ENCODE measurements around the gene OAF. TPM values are rescaled to one million over a fixed set of nuclear protein-coding genes. Genes with fewer than 3 reads are reported as not detected.
"Not testable (repeated sequence)": the region's sequence is repeated elsewhere in the genome, so short reads cannot be mapped to it uniquely, and the experiment has no call there.

The OAF gene
- total RNA-seq, 2 donors from 2014 or later = 1.3 to 3.8 TPM

DNA sequence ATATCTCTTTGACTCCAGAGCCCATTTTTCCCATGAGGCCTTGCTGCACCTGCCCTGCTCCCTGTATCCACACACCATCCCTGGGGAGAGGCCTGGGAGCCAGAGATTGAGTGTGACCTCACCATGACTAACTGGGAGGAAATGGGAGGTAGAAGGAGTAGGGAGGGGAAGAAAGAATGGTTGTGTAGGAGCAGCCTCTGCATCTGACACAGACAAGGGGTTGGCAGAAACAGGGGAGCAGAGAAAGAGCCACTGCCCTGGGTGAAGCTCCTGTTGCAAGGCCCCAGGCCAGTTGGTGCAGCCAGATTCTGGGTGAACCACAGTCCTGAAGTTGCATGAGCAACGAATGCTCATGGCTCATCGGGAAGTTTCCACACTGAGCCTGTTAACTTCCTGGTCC lies 61.5 kb downstream of the OAF start:
- H3K4me3 Mint-ChIP-seq = no peak overlapping the region
- peaks cover 4% of the 10 kb centered on the region for H3K4me1 Mint-ChIP-seq
- H3K9me3 ChIP-seq (ENCODE audit: control insufficient read depth, low read length, poor library complexity, severe bottlenecking) = no peaks in the 10 kb centered on the region
- no peak overlapping the region for H3K27ac Mint-ChIP-seq
- ATAC-seq (no peak), DNase-seq (no peak)
- peaks cover 40% of the 10 kb centered on the region for H3K27me3 Mint-ChIP-seq
- H3K36me3 Mint-ChIP-seq (ENCODE audit: low read depth) = no peaks in the 10 kb centered on the region

DNA sequence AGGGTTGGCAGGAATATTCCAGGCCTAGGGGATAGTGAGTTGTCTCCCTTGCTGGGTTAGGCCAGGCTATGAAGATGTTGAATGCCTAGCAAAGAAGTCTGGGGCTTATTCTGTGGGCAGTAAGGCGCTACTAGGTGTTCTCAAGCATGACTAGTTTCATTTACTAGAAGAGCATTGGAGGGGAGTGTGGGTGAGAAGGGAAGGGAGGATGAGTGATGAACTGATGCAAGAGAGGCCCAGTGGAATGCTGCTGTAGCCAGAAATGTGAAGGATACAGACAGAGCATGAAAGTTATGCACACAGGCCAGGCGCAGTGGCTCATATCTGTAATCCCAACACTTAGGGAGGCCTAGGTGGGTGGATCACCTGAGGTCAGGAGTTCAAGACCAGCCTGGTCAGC lies 62.6 kb downstream of the OAF start:
- Mint-ChIP-seq H3K4me3 (no peak overlapping the region), H3K4me1 (peaks cover 4% of the 10 kb centered on the region), H3K27me3 (peaks cover 41% of the 10 kb centered on the region), H3K36me3 (ENCODE audit: low read depth) (no peaks in the 10 kb centered on the region), H3K27ac (no peak overlapping the region)
- no peaks in the 10 kb centered on the region for H3K9me3 ChIP-seq (ENCODE audit: control insufficient read depth, low read length, poor library complexity, severe bottlenecking)
- ATAC-seq (no peak), DNase-seq (no peak)

DNA sequence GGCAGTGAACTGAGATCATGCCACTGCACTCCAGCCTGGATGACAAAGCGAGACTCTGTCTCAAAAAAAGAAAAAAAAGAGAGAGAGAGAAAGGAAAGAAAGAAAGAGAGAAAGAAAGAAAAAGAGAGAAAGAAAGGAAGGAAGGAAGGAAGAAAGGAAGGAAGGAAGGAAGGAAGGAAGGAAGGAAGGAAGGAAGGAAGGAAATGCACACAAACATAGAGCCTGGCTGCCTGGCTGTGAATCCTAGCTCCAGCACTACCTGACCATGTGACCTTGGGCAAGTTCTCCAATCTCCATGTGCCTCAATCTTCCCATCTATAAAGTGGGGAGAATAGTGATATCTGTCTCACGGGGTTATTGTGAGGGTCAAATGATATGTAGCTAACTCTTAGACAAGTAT lies 63.1 kb downstream of the OAF start:
- H3K4me3 Mint-ChIP-seq; H3K4me1 Mint-ChIP-seq; DNase-seq; H3K9me3 ChIP-seq (ENCODE audit: control insufficient read depth, low read length, poor library complexity, severe bottlenecking); H3K27ac Mint-ChIP-seq; ATAC-seq; H3K36me3 Mint-ChIP-seq (ENCODE audit: low read depth): not testable (repeated sequence)
- H3K27me3 Mint-ChIP-seq = peaks cover 37% of the 10 kb centered on the region

DNA sequence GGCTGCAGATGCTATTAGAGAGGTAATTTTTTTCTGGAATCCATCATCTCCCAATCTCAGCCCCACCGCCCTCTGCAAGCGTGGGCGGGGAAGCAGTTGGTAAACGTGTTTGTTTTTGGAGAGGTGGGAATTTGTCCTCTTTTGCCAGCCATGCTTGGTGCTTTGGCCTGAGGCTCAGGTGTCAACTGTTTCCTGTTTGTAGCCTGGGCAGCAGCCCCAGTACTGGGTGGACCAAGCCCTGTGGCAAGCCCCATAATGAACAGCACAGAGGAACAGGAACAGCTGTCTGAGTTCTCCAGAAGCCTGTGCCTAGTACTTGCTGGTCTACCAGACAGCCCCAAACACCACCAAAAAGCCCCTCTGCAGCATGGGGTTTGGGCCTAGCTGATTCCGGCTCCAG lies 68.7 kb downstream of the OAF start:
- Mint-ChIP-seq H3K4me3 (no peak overlapping the region), H3K4me1 (peaks cover 5% of the 10 kb centered on the region), H3K27me3 (peaks cover 31% of the 10 kb centered on the region), H3K27ac (no peak overlapping the region), H3K36me3 (ENCODE audit: low read depth) (peaks cover 2% of the 10 kb centered on the region)
- no peak for ATAC-seq
- H3K9me3 ChIP-seq (ENCODE audit: control insufficient read depth, low read length, poor library complexity, severe bottlenecking) = no peaks in the 10 kb centered on the region
- DNase-seq = no peak

Other genes starting within 250 kb of the OAF start
- gene TRIM29, start 72.9 kb upstream of the OAF start, total RNA-seq = not detected
- not detected for gene POU2F3, start 29.1 kb downstream of the OAF start, total RNA-seq
- under 1 TPM; 0.10 to 0.32 TPM for gene TLCD5, start 114.3 kb downstream of the OAF start, total RNA-seq
- 10 to 100 TPM; 12.9 to 31.3 TPM for gene ARHGEF12, start 125.4 kb downstream of the OAF start, total RNA-seq